RCC 7860 (cell line): ENCODE results near the gene NOTCH1.
A peak's percentile ranks its signal among the peaks of the same experiment; 100 is the strongest.
"Not testable (repeated sequence)": the region's sequence is repeated elsewhere in the genome, so short reads cannot be mapped to it uniquely, and the experiment has no call there.

Source experiments
- DNase-seq: peaks from one replicate; pipeline ENCODE4 v3.0.0-alpha.2; 2015; ENCODE audit warnings: low spot score
- FAIRE-seq: peaks from 2 replicates; lab custom pipeline; 2012; peaks lifted over from hg19 to GRCh38; lab: Jason Lieb, UNC

The NOTCH1 gene

DNA sequence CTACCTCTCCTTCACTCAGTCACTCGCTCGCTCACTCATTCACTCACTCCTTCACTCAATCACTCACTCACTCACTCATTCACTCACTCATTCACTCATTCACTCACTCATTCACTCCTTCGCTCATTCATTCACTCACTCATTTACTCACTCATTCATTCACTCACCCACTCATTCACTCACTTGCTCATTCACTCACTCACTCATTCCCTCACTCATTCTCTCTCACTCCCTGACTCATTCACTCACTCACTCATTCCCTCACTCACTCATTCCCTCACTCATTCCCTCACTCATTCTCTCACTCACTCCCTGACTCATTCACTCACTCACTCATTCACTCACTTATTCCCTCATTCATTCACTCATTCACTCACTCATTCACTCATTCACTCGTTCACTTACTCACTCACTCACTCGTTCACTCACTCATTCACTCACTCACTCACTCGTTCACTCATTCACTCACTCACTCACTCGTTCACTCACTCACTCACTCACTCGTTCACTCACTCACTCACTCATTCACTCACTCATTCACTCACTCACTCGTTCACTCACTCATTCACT lies 33.9 kb upstream of the NOTCH1 start:
- DNase-seq, FAIRE-seq: not testable (repeated sequence)

DNA sequence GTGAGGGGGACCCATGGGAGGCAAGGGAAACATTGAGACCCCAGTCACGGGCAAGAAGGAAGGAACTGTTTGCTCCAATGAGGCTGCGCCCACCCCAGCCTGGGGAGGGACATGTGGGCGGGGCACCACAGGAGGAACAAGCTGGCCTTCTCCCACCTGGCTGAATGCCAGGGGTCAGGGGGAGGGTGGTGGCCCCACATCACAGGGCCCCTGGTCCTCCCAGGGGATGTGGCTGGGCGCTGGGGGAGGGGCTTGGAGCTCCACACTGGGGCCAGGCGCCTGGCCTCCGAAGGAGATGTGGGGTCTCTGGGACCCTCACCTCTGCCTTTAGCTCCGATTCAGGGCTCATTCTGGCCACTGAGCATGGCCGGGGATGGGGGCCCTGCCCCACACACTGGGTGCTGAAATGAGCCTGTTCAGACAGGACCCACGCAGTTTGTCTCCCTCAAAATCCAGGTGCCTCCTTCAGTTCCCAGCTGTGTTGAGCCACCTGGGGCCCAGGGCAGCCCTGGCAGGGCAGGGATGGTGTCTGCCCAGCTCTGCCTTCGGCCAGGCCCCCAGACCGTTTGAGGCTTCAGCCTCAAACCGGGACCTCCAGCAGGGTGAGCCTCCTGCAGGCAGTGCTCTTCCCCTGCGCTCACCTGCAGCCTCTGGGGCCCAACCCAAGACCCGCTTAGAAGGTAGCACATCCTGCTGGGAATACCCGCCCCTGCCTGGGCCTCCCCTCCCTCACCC lies 33.2 kb upstream of the NOTCH1 start:
- DNase-seq: peak; percentile 14

DNA sequence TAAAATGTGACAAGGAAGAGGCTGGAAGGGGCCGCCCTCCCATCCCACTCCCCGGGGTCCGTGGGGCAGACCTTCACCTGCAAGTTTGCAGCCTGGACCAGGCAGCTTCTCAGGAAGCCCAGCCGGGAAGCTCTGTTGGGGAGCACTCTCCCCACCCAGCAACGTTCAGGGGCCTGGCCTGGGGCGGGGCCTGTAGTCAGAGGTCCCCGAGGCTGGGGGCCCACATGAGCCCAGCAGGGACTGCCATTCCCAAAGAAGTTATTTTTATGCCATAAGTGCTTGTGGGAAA lies 32.7 kb upstream of the NOTCH1 start:
- DNase-seq (no peak), FAIRE-seq (no peak)

More for the DNA sequence above, 33.2 kb upstream of the NOTCH1 start:
- no peak for FAIRE-seq

DNA sequence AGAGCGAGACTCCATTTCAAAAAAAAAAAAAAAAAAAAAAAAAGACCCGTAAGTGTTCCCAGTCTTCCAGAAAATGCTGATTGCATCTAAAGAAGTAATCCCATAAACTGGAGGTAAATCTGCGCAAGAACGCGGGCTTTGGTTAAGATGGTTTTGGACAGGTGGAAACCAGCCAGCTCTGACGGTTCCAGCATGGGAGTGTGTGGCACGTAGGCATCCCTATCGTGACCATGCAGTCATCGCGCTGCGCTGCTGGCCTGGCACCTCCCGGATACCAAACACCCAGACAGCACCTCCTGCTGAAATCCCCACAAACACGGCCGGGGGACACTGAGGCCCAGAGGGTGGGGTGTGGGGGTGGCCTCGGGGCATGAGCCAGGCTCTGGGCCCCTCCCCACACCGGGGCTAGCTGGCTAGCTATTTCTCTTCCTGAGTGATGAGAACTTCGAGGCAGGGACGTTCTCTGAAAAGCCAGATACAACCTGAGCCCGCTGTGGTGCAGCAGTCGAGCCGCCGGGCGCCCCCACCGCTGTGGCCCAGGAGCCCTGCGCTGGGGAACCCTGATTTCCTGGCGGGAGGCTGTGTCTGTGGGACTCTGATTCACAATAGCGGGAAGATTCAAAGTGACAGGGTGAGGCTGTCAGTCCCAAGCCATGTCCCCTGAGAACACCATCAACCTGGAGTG lies 32.2 kb upstream of the NOTCH1 start:
- DNase-seq (peak; percentile 91), FAIRE-seq (peak; percentile 62)

DNA sequence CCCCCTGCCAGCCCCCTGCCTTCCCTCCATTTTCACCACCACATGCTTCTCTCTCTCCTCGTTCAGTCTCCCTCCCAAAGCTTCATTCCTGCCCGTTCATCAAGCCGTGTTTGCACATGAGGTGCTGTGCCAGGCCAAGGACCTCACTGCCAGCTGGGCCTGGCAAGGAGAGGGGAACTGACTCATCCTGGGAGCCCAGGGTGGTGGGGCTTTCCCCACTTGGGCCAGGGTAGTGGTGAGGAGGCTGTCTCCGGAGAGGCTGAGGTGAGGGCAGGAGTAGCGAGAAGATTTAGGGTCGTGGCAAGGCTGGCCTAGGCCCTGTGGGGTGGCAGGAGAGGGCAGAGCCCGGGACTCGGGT lies 30.4 kb upstream of the NOTCH1 start:
- DNase-seq: peak; percentile 84
- peak; percentile 84 for FAIRE-seq

DNA sequence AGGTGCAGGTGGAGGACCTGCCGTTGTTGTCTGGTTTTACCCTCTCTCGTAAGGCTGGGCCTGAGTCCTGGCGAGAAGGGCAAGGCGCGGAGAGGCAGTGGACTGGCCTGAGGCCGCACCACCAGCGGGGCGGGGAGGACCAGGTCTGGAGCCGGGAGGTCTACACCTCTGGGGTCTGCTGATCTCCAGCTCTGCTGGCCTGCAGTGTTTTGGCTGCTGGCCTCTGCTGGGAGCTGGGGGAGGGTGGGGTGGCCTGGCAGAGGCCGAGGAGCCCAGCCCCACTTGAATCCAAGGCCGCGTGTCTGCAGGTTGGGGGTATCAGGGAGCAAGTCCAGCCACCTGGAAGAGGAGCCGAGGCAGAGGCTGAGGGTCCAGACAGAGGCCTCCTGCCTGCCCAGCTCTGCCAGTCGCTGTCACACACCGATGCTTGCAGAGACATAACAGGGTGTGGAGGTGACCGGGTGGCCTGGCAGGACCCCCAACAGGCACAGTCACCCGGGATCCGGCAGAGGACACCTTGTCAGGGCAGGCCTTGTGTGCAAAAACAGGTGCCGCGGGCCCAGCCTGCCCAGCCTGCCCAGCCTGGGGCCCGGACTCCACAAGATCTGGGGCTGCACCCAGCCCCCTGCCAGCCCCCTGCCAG lies 29.9 kb upstream of the NOTCH1 start:
- DNase-seq (no peak), FAIRE-seq (no peak)

DNA sequence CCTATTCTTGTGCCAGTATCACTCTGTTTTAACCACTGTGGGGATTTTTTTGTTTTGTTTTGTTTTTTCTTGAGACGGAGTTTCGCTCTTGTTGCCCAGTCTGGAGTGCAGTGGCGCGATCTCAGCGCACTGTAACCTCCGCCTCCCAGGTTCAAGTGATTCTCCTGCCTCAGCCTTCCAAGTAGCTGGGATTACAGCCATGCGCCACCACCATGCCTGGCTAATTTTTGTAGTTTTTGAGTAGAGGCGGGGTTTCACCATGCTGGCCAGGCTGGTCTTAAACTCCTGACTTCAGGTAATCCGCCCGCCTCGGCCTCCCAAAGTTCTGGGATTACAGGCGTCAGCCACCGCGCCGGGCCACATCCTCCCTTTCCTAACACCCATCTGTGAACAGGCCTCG lies 28.8 kb upstream of the NOTCH1 start:
- not testable (repeated sequence) for DNase-seq, FAIRE-seq

DNA sequence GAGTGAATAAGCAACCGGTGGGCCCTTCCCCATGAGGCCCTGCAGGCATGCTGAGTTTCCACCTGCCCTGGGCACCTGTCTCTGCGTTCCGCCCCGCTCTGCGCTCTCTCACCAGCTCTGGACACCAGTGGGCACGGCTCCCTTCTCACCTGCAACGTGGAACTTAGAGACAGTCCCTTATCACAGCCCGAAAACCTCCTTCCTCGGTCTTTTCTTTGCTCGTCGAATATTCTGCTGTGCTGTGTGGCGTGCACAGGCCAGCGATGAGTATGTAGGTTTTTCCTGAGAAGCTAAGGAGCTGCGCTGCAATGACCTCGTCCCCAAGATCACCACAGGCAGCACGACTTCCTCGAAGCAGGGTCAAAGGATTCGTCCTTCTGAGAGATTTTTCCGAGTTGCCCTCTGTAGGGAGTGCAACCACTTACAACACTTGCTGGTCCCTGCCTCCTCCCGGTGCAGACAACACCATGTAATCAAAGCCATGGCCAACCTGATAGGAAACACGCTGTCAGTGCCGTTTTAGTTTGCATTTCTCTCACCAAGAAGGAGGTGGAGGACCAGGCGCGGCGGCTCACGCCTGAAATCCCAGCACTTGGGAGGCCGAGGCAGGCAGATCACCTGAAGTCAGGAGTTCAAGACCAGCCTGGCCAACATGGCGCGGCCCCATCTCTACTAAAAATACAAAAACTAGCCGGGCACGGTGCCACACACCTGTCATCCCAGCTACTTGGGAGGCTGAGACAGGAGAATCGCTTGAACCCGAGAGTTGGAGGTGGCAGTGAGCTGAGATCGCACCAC lies 27.2 kb upstream of the NOTCH1 start:
- FAIRE-seq (no peak), DNase-seq (no peak)

DNA sequence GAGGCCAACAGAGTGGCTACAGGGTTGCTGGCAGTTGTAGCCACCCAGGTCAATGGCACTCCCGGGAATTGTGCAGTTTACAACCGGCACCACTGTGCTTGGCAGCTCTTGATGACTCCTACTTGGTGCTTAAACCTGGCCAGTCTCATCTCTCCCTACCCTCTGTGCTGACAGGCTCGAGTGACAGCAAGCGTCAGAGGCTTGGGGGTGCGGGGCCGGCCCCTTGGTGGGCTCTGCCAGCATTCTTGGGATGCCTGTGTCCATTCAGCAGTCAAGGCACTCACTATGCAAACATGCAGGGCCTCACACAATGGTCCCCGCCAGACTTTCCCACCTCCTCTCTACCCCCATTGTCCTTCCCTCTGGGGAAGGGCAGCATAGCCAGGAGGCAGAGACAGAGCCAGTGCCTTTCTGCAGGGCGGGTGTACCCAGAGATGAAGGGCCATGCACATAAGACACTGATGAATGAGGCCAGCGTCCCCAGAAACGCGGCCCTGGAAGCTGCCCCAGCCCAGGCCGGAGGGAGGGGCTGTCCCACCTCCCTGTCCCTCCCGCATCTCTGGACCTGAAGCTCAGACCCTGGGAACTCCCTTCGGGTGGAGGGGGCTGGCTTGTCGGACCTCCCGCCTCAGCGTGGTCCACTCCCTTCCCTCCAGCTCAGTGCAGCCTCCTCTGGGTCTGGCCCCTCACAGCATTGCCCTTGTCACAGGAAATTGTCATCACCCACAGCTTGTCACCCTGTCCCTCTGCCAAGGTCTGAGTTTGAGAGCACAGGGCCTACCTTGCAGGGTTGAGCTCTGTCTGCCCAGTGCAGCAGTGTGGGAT lies 26.4 kb upstream of the NOTCH1 start:
- FAIRE-seq (peak; percentile 95), DNase-seq (peak; percentile 97)

DNA sequence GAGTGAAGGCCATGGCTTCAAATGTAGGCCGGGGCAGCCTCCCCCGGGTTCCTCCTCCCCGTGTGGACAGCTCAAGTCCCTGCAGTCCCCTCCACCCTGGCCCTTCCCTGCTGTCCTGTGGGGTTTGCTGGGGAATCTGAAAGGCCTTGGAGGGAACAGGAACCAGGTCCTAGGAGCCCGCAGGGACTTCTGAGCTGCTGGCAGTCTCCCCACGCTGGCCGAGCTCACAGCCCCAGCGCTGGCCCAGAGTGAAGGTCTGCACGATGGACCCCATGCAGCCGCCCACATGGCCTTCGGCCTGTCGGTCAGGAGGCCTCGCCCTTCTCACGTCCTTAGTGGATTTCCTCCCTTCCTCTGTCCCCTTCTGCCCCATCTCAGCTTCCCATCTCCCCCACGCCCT lies 25.7 kb upstream of the NOTCH1 start:
- DNase-seq (no peak), FAIRE-seq (no peak)

DNA sequence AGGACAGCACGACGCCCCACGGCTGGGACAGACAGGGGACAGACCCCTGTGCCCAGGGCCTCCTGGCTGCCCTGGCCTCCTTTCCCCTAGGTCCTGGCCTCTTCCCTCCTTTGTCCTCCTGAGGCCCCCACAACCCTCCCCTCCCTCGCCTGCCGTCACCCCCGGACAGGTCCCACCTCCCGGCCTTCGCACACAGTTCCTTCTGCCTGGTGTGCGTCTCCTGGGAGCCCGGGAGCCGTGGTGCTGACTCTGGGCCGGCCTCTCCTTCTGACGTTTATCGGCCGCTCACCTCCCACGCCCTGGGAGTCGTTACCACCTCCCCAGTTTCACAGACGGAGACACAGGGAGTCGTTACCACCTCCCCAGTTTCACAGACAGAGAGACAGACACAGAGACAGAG lies 25.1 kb upstream of the NOTCH1 start:
- DNase-seq (no peak), FAIRE-seq (no peak)

DNA sequence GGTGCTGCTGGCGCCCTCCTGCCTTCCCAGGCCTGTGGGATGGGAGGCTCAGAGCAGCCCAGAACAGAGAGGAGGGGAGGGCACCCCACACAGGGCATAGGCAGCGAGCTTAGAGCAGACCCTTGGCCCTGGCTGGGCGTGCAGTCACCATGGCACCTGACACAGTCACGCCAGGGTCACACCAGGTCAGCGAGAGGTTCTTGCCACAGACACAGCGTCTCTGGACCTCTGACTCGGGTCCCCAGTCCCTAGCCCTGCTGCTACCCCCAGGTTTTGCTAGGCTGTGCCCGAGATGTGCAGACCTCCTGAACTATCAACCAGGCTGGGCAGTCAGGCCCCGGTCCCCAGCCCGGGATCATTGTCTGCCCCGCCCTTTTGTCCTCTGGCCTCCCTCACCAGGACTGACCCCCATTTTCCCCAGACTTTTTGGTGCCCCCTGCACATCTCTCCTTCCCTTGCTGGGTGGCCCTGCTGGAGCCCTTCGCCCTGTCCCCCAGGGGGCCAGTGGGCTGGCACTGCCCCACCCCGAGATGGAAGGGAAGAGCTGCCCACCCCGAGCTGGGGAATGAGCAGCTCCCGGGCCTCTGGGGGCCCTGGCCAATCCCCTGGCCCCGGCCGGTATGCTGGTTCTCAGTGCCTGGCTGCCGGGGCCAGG lies 24.5 kb upstream of the NOTCH1 start:
- no peak for DNase-seq
- no peak for FAIRE-seq

DNA sequence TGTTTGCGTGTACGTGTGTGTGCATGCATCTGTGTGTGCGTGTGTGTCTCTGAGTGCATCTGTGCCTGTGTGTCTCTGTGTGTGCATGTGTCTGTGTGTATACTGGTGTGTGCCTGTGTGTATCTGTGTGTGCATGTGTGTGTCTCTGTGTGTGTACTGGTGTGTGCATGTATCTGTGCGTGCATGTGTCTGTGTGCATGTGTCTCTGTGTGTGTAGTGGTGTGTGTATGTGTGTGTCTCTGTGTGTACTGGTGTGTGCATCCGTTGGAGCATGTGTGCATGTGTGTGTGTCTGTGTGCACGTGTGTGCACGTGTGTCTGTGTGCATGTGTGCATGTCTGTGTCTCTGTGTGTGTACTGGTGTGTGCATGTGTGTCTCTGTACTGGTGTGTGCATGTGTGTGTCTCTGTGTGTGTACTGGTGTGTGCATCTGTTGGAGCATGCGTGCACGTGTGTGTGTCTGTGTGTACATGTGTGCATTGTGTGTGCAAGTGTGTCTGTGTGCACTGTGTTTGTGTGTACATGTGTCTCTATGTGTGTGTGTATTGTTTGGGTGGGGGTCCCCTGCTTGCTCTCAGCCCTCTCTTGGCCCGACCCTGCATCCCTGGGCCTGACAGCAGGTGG lies 23.8 kb upstream of the NOTCH1 start:
- no peak for FAIRE-seq

DNA sequence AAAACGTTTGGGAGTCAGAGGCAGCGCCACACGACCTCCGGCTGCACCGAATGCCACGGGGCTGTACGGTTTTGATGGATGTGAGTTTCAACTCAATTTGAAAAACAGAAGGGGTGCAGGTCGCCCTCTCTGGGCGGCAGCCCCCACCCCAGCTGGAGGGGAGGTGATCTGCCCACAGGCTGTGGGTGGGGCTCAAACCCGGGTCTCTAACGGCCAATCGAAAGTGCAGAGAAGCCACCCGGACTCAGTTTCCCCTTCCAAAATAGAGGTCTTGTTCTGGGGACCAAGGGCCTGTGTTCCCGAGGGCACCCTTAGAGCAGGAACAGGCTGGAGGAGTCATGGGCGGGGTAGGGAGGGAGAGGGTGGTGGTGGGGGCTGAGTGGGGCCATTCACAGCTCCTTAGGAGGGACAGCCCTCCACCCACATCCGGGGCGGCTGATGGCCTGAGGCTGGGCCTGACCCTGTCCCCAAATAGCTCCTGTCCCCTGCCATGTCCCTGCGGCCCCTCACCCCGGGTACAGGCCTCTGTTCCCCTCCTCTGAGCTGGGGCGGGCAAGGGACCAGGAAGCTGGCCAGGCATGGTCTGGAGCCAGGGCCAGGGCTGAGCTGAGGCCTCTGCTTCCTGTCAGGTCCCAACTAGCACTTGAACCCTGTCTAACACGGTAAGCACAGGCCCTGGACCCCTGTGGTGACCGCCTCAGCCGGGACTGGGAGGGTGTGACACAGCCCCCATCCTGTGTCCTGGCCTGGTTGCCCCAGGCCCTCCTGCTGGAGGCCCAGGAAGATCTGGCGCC lies 22.6 kb upstream of the NOTCH1 start:
- DNase-seq: no peak
- FAIRE-seq: no peak

More for the DNA sequence above, 23.8 kb upstream of the NOTCH1 start:
- no peak for DNase-seq

DNA sequence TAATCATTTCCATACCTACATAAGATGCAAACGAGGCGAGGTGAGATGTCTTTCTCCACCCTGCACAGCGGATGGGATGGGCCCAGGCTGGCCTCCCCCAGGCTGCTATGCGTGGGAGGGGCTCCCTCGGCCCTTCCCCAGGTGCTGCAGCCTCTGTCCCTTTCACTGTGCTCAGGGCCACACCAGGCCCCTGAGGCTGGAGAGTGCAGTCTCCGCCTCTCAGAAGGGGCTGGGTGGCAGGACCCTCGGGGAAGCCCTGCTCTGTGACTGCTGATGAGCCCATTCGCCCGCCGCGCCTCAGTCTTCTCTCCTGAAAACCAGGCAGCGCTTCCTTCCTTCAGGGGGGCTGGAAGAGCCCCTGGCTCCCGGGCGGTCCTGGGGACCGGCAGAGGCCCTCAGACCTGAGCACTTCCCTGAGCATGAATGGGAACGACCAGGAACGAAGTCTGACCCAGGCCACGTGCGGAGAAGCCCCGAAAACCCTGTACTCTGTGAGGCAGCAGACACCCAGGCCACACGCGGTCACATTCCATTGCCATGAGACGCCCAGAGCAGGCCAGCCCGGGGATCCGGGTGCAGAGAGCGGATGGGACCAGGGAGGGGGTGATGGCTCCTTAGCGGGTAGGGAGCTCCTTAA lies 21.9 kb upstream of the NOTCH1 start:
- FAIRE-seq (peak; percentile 80), DNase-seq (peak; percentile 91)

DNA sequence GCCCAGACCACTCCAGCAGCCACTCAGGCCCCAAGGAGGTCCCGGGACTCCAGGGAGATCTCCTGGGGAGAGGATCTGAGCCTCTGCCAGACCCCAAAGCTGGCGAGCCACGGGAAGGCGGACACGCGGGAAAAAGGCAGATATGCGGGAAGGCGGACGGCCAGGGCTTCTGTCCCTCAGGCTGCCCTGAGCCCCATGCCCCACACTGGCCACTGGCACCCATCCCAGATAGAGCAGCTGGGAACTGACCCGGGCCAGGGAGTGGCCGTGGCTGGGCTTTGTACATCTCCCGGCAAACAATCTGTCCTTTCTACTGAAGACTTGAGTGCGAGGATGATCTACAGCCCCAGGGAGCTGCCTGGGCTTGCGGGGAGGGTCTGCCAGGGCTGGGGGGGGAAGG lies 21.1 kb upstream of the NOTCH1 start:
- FAIRE-seq (no peak), DNase-seq (no peak)

DNA sequence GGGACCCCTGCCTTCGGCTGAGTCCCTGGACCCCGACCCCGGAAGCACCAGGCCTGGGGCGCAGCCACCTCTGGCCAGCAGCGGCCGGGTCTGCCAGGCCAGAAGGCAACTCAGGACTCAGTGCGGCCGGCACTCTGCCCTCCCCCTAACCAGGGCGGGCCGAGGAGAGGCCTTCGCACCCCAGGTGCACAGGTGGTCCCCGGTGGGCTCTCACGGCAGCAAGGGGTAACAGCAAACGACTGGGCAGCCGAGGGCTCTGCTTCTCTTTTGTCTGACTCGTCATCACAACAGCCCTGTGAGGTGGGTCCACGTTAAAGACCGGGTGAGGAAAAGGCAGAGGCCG lies 20.7 kb upstream of the NOTCH1 start:
- FAIRE-seq: no peak
- DNase-seq: no peak
